Measurements from ENCODE around the gene CTPS1. TPM values are rescaled to one million over a fixed set of nuclear protein-coding genes. Genes with fewer than 3 reads are reported as not detected.

CTPS1 gene
- total RNA-seq, 4 donors from 2014 or later = 16.1 to 57.5 (median 17.6) TPM

- no peak for DNase-seq (ENCODE audit: low spot score)
- ATAC-seq (ENCODE audit: low FRiP score) = no peak
- TF ChIP-seq CTCF (IDR thresholded peaks at IDR 0.05) = no peak
These were observed 48.6 kb downstream of the CTPS1 start for GRCh38 chr1:41028034-41028642.

GRCh38 chr1:41030872-41031616, 51.5 kb downstream of the CTPS1 start:
- DNase-seq (ENCODE audit: low spot score) (no peak), ATAC-seq (ENCODE audit: low FRiP score) (no peak)
- TF ChIP-seq CTCF (IDR thresholded peaks at IDR 0.05) = no peak

- no peak for DNase-seq (ENCODE audit: low spot score)
- ATAC-seq (ENCODE audit: low FRiP score) = no peak
- TF ChIP-seq CTCF (IDR thresholded peaks at IDR 0.05) = no peak
These were observed 52.7 kb downstream of the CTPS1 start for GRCh38 chr1:41032147-41032546.

- ATAC-seq (ENCODE audit: low FRiP score) (no peak), DNase-seq (ENCODE audit: low spot score) (no peak)
- no peak for TF ChIP-seq CTCF (IDR thresholded peaks at IDR 0.05)
These were observed 53.8 kb downstream of the CTPS1 start for GRCh38 chr1:41033272-41033671.

GRCh38 chr1:41037116-41037903, 57.8 kb downstream of the CTPS1 start:
- DNase-seq (ENCODE audit: low spot score) (no peak), ATAC-seq (ENCODE audit: low FRiP score) (no peak)
- TF ChIP-seq CTCF (IDR thresholded peaks at IDR 0.05) = no peak

- DNase-seq (ENCODE audit: low spot score) (no peak), ATAC-seq (ENCODE audit: low FRiP score) (no peak)
- no peak for TF ChIP-seq CTCF (IDR thresholded peaks at IDR 0.05)
These were observed 58.6 kb downstream of the CTPS1 start for GRCh38 chr1:41038110-41038509.

Measured in omental fat pad (tissue), 4 donors.